Astrocyte of the spinal cord (primary cell): Measurements from ENCODE around the gene ALDH1A3.

Source experiments
- DNase-seq: peaks from one replicate; pipeline ENCODE4 v3.0.0; 2011; ENCODE audit warnings: low read depth, low spot score
- H3K4me3 ChIP-seq: 2 replicates; pipeline ENCODE4 v1.5.1; 2011; ENCODE audit warnings: low read depth, mild to moderate bottlenecking, low read length, moderate library complexity
- CTCF ChIP-seq: IDR thresholded peaks from 2 replicates; pipeline ENCODE4 v1.5.1; 2012; ENCODE audit warnings: low read depth, mild to moderate bottlenecking, low read length, inconsistent platforms
- in situ Hi-C: cut with HindIII; loops from 2 replicates; pipeline ENCODE4 v1.10.0; 2017; ENCODE audit warnings: low sequenced_read_pairs

The ALDH1A3 gene

GRCh38 chr15:100923076-100923475 lies 43.4 kb downstream of the ALDH1A3 start:
- in situ Hi-C loops, result no loop called here
- no peak overlapping the region for H3K4me3 ChIP-seq
- TF ChIP-seq CTCF, result no peak
- DNase-seq, result no peak

GRCh38 chr15:100923902-100924301 lies 44.3 kb downstream of the ALDH1A3 start:
- DNase-seq, result no peak
- in situ Hi-C loops, result no loop called here
- no peak overlapping the region for H3K4me3 ChIP-seq
- TF ChIP-seq CTCF, result no peak

GRCh38 chr15:100924436-100924835 lies 44.8 kb downstream of the ALDH1A3 start:
- in situ Hi-C loops, result no loop called here
- TF ChIP-seq CTCF, result no peak
- no peak overlapping the region for H3K4me3 ChIP-seq
- DNase-seq, result no peak

- TF ChIP-seq CTCF, result no peak
- no peak for DNase-seq
- H3K4me3 ChIP-seq, result no peak overlapping the region
- in situ Hi-C loops, result no loop called here
These were observed 45.8 kb downstream of the ALDH1A3 start for GRCh38 chr15:100925480-100925879.

GRCh38 chr15:100926258-100926657 lies 46.6 kb downstream of the ALDH1A3 start:
- TF ChIP-seq CTCF, result no peak
- no peak overlapping the region for H3K4me3 ChIP-seq
- in situ Hi-C loops, result no loop called here
- no peak for DNase-seq

- no peak for DNase-seq
- H3K4me3 ChIP-seq, result no peak overlapping the region
- TF ChIP-seq CTCF, result no peak
- in situ Hi-C loops, result no loop called here
These were observed 47.5 kb downstream of the ALDH1A3 start for GRCh38 chr15:100926971-100927756.
